Mesothelial cell of epicardium (in vitro differentiated cells): ENCODE data around the gene ASTN2. TPM values are rescaled to one million over a fixed set of nuclear protein-coding genes. Genes with fewer than 3 reads are reported as not detected.
"Not testable (repeated sequence)": the region's sequence is repeated elsewhere in the genome, so short reads cannot be mapped to it uniquely, and the experiment has no call there.

Experiments used
- DNase-seq, 2 experiments: peaks; one replicate each; pipeline ENCODE4 v3.0.0; 2021; ENCODE audit warnings: low spot score in 2 of 2; ENCODE audit not compliant: unreplicated experiment in 2 of 2
- H3K27ac Mint-ChIP-seq: 2 replicates; pipeline ENCODE4 v1.8.0; 2021; ENCODE audit warnings: mixed read lengths
- H3K27me3 Mint-ChIP-seq: 2 replicates; pipeline ENCODE4 v1.8.0; 2021; ENCODE audit warnings: low read depth, mixed read lengths
- H3K36me3 Mint-ChIP-seq: 2 replicates; pipeline ENCODE4 v1.8.0; 2021; ENCODE audit warnings: mixed read lengths
- H3K4me1 Mint-ChIP-seq: 2 replicates; pipeline ENCODE4 v1.8.0; 2021; ENCODE audit warnings: mixed read lengths
- H3K4me3 Mint-ChIP-seq: 2 replicates; pipeline ENCODE4 v1.8.0; 2021; ENCODE audit warnings: mild to moderate bottlenecking, moderate library complexity, mixed read lengths
- H3K9me3 Mint-ChIP-seq: 2 replicates; pipeline ENCODE4 v1.8.0; 2021; ENCODE audit warnings: mixed read lengths
- total RNA-seq: library from RNA; stranded (reverse); gene quantifications from 3 replicates; pipeline ENCODE4 v1.2.1, GENCODE V29; 2021
- TF ChIP-seq, protein P1 (sequence below): fragments of 200-600 bp; sonication (generic); IDR thresholded peaks from one replicate; pipeline ENCODE4 v1.5.0; 2021; ENCODE audit warnings: antibody characterized with exemption; ENCODE audit not compliant: unreplicated experiment

ASTN2 gene
- total RNA-seq, 1 donor from 2014 or later: 12.2 TPM

DNA sequence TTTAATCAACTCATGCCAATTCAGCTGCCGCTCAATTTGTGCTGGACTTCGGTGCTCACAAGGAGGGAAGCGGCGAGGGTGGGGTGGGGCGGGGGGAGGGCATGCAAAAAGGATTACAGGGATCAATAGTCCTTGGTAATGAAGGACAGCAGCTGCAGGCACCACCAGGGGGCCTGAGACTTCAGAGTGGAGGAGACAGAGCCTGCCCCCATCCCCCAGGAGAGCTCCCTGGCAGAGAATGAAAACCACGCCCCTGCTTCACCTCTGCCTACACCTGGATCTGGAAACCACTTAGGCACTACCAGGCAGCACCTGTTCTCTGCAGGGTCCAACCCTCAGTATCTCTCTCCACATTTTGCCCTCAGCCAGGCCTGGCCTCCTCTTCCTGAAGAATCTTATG, 572.2 kb downstream of the ASTN2 start:
- Mint-ChIP-seq H3K27me3 (no peaks in the 10 kb centered on the region), H3K9me3 (no peaks in the 10 kb centered on the region), H3K4me1 (peaks cover 10% of the 10 kb centered on the region), H3K4me3 (no peak overlapping the region), H3K36me3 (no peaks in the 10 kb centered on the region), H3K27ac (no peak overlapping the region)
- TF ChIP-seq, protein P1, sequence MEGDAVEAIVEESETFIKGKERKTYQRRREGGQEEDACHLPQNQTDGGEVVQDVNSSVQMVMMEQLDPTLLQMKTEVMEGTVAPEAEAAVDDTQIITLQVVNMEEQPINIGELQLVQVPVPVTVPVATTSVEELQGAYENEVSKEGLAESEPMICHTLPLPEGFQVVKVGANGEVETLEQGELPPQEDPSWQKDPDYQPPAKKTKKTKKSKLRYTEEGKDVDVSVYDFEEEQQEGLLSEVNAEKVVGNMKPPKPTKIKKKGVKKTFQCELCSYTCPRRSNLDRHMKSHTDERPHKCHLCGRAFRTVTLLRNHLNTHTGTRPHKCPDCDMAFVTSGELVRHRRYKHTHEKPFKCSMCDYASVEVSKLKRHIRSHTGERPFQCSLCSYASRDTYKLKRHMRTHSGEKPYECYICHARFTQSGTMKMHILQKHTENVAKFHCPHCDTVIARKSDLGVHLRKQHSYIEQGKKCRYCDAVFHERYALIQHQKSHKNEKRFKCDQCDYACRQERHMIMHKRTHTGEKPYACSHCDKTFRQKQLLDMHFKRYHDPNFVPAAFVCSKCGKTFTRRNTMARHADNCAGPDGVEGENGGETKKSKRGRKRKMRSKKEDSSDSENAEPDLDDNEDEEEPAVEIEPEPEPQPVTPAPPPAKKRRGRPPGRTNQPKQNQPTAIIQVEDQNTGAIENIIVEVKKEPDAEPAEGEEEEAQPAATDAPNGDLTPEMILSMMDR: no peak
- DNase-seq: no peak

- H3K9me3 Mint-ChIP-seq: not testable (repeated sequence)
These were observed 576.4 kb downstream of the ASTN2 start for GRCh38 chr9:116838468-116838867.

DNA sequence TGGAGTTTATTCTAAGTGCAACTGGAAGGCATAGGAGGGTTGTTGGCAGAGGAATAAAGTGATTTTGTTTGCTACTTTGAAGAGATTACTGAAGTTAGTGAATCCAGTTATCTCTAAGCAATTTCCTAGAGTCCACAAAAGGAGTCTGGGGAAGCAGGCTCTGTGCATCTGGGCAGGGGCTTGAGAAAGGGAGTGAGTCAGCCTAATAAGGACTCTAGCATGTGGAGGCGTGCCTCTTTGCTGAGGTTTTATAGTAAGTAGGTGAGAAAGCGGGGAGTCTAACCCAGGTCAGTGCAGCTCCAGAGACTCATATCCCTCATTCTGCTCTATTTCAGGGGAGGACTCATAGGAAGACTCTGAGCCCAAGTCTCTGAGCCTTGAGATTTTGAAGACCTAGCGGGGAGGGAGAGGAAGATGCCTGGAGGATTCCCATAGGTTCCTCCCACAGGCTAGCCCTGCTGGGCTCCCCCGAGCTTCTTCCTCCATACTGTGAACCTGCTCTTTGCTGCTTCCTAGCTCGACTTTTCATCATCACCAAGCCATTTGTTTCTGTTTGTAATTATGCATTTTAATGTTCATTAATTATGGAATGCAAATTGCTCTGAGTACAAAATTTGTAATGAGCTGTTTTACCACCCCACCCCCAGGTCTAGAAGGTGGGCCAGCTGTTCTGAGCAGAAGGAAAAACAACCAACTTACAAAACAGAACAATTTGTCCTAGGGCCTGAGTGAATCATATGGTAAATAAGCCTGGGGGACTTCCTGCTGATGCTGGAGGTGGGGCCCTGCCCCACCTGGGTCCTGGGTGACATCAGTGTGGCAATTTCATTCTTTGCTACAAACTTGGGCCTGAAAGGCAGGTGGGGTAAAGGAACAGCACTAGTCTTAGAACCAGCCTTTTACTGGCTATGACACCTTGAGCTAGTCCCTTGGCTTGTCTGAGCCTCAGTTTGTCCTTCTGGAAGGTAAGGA, 577.6 kb downstream of the ASTN2 start:
- H3K27me3 Mint-ChIP-seq: no peaks in the 10 kb centered on the region
- TF ChIP-seq, protein P1: no peak
- DNase-seq: no peak
- H3K9me3 Mint-ChIP-seq: no peaks in the 10 kb centered on the region
- H3K4me1 Mint-ChIP-seq: peaks cover 18% of the 10 kb centered on the region
- H3K4me3 Mint-ChIP-seq: no peak overlapping the region
- H3K36me3 Mint-ChIP-seq: no peaks in the 10 kb centered on the region
- H3K27ac Mint-ChIP-seq: peak overlapping the region; percentile 64

More at GRCh38 chr9:116838468-116838867, 576.4 kb downstream of the ASTN2 start:
- not testable (repeated sequence) for H3K27me3 Mint-ChIP-seq, H3K27ac Mint-ChIP-seq, H3K36me3 Mint-ChIP-seq, DNase-seq, H3K4me3 Mint-ChIP-seq
- H3K4me1 Mint-ChIP-seq: peaks cover 18% of the 10 kb centered on the region

- H3K36me3 Mint-ChIP-seq, H3K9me3 Mint-ChIP-seq, H3K4me3 Mint-ChIP-seq, H3K27me3 Mint-ChIP-seq, DNase-seq, H3K4me1 Mint-ChIP-seq, H3K27ac Mint-ChIP-seq: not testable (repeated sequence)
These were observed 584.5 kb downstream of the ASTN2 start for GRCh38 chr9:116830321-116830720.

DNA sequence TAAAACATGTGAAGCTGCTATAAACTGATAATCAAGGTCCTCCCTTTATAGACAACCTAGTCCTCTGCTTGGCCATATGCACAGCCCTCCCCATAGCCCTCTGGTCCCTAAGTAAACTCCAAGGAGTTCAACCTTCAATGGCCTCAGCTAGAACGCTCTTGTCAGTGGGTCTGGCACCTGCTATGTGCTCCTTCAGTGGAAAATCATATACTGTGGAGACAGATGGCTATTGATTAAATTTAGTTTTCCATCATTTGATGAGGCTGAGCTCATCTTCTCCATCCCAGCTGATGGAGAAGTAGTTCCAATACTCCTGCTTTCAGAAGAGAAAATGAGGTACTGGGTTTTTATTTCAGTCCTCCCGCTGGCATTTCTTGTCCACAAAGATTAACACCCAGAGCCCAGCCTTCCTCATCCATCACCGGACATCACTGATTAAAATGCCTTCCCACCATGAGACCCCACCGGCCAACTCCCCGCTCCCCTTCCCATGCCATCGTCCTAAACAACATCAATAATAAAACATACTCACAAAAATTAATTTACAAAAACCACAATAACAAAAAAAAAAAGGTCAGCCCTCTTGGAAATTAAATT, 593.1 kb downstream of the ASTN2 start:
- TF ChIP-seq, protein P1: no peak
- H3K4me3 Mint-ChIP-seq: no peak overlapping the region
- no peaks in the 10 kb centered on the region for H3K4me1 Mint-ChIP-seq
- H3K9me3 Mint-ChIP-seq: no peaks in the 10 kb centered on the region
- H3K27me3 Mint-ChIP-seq: no peaks in the 10 kb centered on the region
- no peaks in the 10 kb centered on the region for H3K36me3 Mint-ChIP-seq
- H3K27ac Mint-ChIP-seq: no peak overlapping the region
- no peak for DNase-seq

DNA sequence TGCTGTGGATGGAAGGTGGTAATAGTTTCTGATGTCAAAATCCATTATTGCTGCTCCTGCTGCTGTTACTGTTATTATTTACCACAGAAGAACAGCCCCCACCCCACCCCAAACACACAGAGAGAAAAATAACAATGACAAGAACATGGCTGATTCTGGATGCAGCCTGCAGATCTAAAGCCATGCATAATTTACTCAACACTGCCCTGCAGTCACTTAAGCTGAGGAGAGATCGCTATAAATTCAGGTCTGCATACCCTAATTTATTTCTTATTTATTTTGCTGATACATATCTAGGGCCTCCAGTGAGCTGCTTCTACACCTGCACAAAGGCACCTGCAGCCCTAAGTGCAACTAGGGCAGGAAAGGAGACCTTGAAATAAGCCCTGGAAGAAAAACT, 595.7 kb downstream of the ASTN2 start:
- no peak for DNase-seq
- H3K36me3 Mint-ChIP-seq: no peaks in the 10 kb centered on the region
- peaks cover 1% of the 10 kb centered on the region for H3K27me3 Mint-ChIP-seq
- no peak overlapping the region for H3K27ac Mint-ChIP-seq
- TF ChIP-seq, protein P1: no peak
- H3K9me3 Mint-ChIP-seq: no peaks in the 10 kb centered on the region
- no peak overlapping the region for H3K4me3 Mint-ChIP-seq
- peaks cover 3% of the 10 kb centered on the region for H3K4me1 Mint-ChIP-seq
